Fibroblast of lung (primary cell): ENCODE data around the gene MAP2K5. TPM values are rescaled to one million over a fixed set of nuclear protein-coding genes. Genes with fewer than 3 reads are reported as not detected.

Experiments
- DNase-seq, 2 donors: peaks; one replicate each; pipeline versions ENCODE4 v3.0.0 to v3.0.0-alpha.2; 2010; ENCODE audit warnings: low read depth in 2 of 2
- H2AFZ ChIP-seq: 2 replicates; pipeline ENCODE4 v1.5.1; 2012; ENCODE audit warnings: low read length, control low read depth, inconsistent platforms
- H3K27ac ChIP-seq: 2 replicates; pipeline ENCODE4 v1.5.1; 2011; ENCODE audit warnings: low read length, control low read depth; ENCODE audit not compliant: insufficient read depth
- H3K27me3 ChIP-seq: 2 replicates; pipeline ENCODE4 v1.5.1; 2011; ENCODE audit warnings: mild to moderate bottlenecking, low read length; ENCODE audit not compliant: control insufficient read depth, insufficient read depth
- H3K36me3 ChIP-seq: 2 replicates; pipeline ENCODE4 v1.5.1; 2011; ENCODE audit warnings: low read length; ENCODE audit not compliant: control insufficient read depth, insufficient read depth
- H3K4me1 ChIP-seq: 2 replicates; pipeline ENCODE4 v1.5.1; 2011; ENCODE audit warnings: low read length; ENCODE audit not compliant: control insufficient read depth, insufficient read depth; ENCODE audit errors: extremely low read depth
- H3K4me2 ChIP-seq: 2 replicates; pipeline ENCODE4 v1.5.1; 2011; ENCODE audit warnings: low read length, control low read depth; ENCODE audit not compliant: insufficient read depth; ENCODE audit errors: extremely low read depth
- H3K4me3 ChIP-seq, 4 experiments: fragments of 200-600 bp in 1 of 4; sonication (generic) in 1 of 4; replicated peaks in 1 of 4; 2 replicates each; pipeline ENCODE4 v1.5.1; 2011 to 2016; ENCODE audit warnings: low read length in 4 of 4, low read depth in 3 of 4, mild to moderate bottlenecking in 3 of 4, control low read depth in 2 of 4, inconsistent platforms in 1 of 4, mixed read lengths in 1 of 4; ENCODE audit not compliant: insufficient read depth in 1 of 4; ENCODE audit errors: control extremely low read depth in 1 of 4
- H3K79me2 ChIP-seq: 2 replicates; pipeline ENCODE4 v1.5.1; 2012; ENCODE audit warnings: mild to moderate bottlenecking, low read length, inconsistent platforms; ENCODE audit not compliant: control insufficient read depth, insufficient read depth
- H3K9ac ChIP-seq: 2 replicates; pipeline ENCODE4 v1.5.1; 2011; ENCODE audit warnings: mild to moderate bottlenecking, low read length, control low read depth; ENCODE audit not compliant: insufficient read depth
- H3K9me3 ChIP-seq: 2 replicates; pipeline ENCODE4 v1.5.1; 2012; ENCODE audit warnings: low read depth, low read length; ENCODE audit not compliant: control insufficient read depth, insufficient read depth
- H4K20me1 ChIP-seq: 2 replicates; pipeline ENCODE4 v1.5.1; 2011; ENCODE audit warnings: low read length; ENCODE audit not compliant: control insufficient read depth, insufficient read depth; ENCODE audit errors: extremely low read depth
- EZH2 ChIP-seq: IDR thresholded peaks from 2 replicates; pipeline ENCODE4 v1.5.1; 2012; ENCODE audit warnings: low read length, control low read depth, mild to moderate bottlenecking; ENCODE audit errors: missing control alignments
- polyA plus RNA-seq, 2 donors: library from polyadenylated mRNA; depleted of rRNA in 1 of 2; stranded (reverse) in 1 of 2; unstranded in 1 of 2; fragments of >200 nt; gene quantifications; 2 replicates each; pipeline ENCODE4 v1.2.1, GENCODE V29; 2011 to 2012; ENCODE audit warnings: missing spikeins in 1 of 2
- total RNA-seq: library from RNA; depleted of rRNA; stranded (reverse); fragments of >200 nt; gene quantifications from 2 replicates; pipeline ENCODE4 v1.2.1, GENCODE V29; 2014
- TF ChIP-seq, protein P1 (sequence below), 2 donors: IDR thresholded peaks in 1 of 2; conservative IDR thresholded peaks in 1 of 2; 1 replicate in 1 of 2; 2 replicates in 1 of 2; pipeline ENCODE4 v1.5.1; 2011 to 2012; ENCODE audit warnings: low read length in 2 of 2, control low read depth in 1 of 2, inconsistent platforms in 1 of 2, low read depth in 1 of 2, mild to moderate bottlenecking in 1 of 2

The MAP2K5 gene
- total and polyA plus RNA-seq, 2 donors (not counting 1 experiment from before 2014, with no cell fraction given): 5.7 to 10.2 TPM

DNA sequence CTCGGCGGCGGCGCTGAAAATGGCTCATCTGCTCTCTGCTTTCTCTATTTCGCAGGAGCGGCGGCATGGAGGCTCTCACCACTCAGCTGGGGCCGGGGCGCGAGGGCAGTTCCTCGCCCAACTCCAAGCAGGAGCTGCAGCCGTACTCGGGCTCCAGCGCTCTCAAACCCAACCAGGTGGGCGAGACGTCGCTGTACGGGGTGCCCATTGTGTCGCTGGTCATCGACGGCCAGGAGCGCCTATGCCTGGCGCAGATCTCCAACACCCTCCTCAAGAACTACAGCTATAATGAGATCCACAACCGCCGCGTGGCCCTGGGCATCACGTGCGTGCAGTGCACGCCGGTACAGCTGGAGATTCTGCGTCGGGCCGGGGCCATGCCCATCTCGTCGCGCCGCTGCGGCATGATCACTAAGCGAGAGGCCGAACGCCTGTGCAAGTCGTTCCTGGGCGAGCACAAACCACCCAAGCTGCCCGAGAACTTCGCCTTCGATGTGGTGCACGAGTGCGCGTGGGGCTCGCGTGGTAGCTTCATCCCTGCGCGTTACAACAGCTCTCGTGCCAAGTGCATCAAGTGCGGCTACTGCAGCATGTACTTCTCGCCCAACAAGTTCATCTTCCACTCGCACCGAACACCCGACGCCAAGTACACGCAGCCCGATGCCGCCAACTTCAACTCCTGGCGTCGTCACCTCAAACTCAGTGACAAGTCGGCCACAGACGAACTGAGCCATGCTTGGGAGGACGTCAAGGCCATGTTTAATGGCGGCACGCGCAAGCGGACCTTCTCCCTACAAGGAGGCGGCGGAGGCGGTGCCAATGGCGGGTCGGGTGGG lies 283.6 kb downstream of the MAP2K5 start:
- Histone ChIP-seq H3K79me2 (no peaks in the 10 kb centered on the region), H3K27ac (no peak overlapping the region), H3K9me3 (no peaks in the 10 kb centered on the region), H3K4me1 (no peaks in the 10 kb centered on the region), H3K27me3 (peaks cover 90% of the 10 kb centered on the region), H4K20me1 (no peaks in the 10 kb centered on the region), H2AFZ (no peak overlapping the region), H3K36me3 (no peaks in the 10 kb centered on the region), H3K4me2 (no peak overlapping the region), H3K4me3 (no peak overlapping the region), H3K9ac (no peak overlapping the region)
- TF ChIP-seq EZH2: peak; percentile 99
- TF ChIP-seq, protein P1, sequence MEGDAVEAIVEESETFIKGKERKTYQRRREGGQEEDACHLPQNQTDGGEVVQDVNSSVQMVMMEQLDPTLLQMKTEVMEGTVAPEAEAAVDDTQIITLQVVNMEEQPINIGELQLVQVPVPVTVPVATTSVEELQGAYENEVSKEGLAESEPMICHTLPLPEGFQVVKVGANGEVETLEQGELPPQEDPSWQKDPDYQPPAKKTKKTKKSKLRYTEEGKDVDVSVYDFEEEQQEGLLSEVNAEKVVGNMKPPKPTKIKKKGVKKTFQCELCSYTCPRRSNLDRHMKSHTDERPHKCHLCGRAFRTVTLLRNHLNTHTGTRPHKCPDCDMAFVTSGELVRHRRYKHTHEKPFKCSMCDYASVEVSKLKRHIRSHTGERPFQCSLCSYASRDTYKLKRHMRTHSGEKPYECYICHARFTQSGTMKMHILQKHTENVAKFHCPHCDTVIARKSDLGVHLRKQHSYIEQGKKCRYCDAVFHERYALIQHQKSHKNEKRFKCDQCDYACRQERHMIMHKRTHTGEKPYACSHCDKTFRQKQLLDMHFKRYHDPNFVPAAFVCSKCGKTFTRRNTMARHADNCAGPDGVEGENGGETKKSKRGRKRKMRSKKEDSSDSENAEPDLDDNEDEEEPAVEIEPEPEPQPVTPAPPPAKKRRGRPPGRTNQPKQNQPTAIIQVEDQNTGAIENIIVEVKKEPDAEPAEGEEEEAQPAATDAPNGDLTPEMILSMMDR (conservative IDR thresholded peaks at IDR 0.05 in 1 of 2, IDR thresholded peaks at IDR 0.05 in 1 of 2; ENCODE audit: low read depth in 1 of 2, low read length in 2 of 2): no peak
- DNase-seq: no peak

DNA sequence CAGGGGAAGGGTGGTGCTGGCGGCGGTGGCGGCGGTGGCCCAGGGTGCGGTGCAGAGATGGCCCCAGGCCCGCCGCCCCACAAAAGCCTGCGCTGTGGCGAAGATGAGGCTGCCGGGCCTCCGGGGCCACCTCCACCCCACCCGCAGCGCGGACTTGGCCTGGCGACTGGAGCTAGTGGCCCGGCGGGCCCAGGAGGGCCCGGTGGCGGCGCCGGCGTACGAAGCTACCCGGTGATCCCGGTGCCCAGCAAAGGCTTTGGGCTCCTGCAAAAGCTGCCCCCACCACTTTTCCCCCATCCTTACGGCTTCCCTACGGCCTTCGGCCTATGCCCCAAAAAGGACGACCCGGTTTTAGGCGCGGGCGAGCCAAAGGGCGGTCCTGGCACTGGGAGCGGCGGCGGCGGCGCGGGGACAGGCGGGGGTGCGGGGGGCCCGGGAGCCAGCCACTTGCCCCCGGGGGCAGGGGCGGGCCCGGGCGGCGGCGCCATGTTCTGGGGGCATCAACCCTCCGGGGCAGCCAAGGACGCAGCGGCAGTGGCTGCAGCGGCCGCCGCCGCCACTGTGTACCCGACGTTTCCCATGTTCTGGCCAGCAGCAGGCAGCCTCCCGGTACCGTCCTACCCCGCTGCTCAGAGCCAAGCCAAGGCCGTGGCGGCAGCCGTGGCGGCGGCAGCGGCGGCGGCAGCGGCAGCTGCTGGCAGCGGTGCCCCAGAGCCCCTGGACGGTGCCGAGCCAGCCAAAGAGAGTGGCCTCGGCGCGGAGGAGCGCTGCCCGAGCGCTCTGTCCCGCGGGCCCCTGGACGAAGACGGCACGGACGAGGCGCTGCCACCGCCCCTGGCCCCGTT lies 284.4 kb downstream of the MAP2K5 start:
- Histone ChIP-seq H4K20me1 (no peaks in the 10 kb centered on the region), H3K27me3 (peaks cover 88% of the 10 kb centered on the region), H3K4me2 (no peak overlapping the region), H3K36me3 (no peaks in the 10 kb centered on the region), H3K79me2 (no peaks in the 10 kb centered on the region), H2AFZ (no peak overlapping the region), H3K9me3 (no peaks in the 10 kb centered on the region), H3K4me1 (no peaks in the 10 kb centered on the region), H3K27ac (no peak overlapping the region), H3K4me3 (no peak overlapping the region), H3K9ac (no peak overlapping the region)
- TF ChIP-seq, protein P1 (conservative IDR thresholded peaks at IDR 0.05 in 1 of 2, IDR thresholded peaks at IDR 0.05 in 1 of 2; ENCODE audit: low read depth in 1 of 2, low read length in 2 of 2): no peak
- TF ChIP-seq EZH2: peak; percentile 81
- no peak for DNase-seq

DNA sequence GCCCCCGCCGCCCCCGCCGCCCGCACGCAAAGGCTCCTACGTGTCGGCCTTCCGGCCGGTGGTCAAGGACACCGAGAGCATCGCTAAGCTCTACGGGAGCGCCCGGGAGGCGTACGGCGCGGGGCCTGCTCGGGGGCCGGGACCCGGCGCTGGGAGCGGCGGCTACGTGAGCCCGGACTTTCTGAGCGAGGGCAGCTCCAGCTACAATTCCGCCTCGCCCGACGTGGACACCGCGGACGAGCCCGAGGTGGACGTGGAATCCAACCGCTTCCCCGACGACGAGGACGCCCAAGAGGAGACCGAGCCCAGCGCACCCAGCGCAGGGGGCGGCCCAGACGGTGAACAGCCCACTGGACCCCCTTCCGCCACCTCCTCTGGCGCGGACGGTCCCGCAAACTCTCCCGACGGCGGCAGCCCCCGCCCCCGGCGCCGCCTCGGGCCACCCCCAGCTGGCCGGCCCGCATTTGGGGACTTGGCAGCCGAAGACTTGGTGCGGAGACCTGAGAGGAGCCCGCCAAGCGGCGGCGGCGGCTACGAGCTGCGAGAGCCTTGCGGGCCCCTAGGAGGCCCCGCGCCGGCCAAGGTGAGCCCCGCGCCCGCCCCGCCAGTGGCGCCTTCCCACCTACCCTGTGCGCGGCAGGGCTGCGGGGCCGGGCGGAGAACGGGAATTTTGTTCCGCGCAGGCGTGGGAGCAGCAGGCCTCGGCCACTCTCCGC lies 285.2 kb downstream of the MAP2K5 start:
- no peak overlapping the region for H3K4me2 ChIP-seq

More for the DNA sequence above, 285.2 kb downstream of the MAP2K5 start:
- H3K4me3 ChIP-seq: no peak overlapping the region
- no peak overlapping the region for H3K27ac ChIP-seq
- no peaks in the 10 kb centered on the region for H3K79me2 ChIP-seq
- H3K27me3 ChIP-seq: peaks cover 88% of the 10 kb centered on the region
- DNase-seq: no peak
- H3K9me3 ChIP-seq: no peaks in the 10 kb centered on the region
- H3K9ac ChIP-seq: no peak overlapping the region
- no peaks in the 10 kb centered on the region for H3K36me3 ChIP-seq
- H2AFZ ChIP-seq: no peak overlapping the region
- peak; percentile 71 for TF ChIP-seq EZH2
- TF ChIP-seq, protein P1 (conservative IDR thresholded peaks at IDR 0.05 in 1 of 2, IDR thresholded peaks at IDR 0.05 in 1 of 2; ENCODE audit: low read depth in 1 of 2, low read length in 2 of 2): no peak
- no peaks in the 10 kb centered on the region for H4K20me1 ChIP-seq
- H3K4me1 ChIP-seq: no peaks in the 10 kb centered on the region
